ENCODE data around the gene UBL3.

The UBL3 gene

GRCh38 chr13:29758531-29759114, 91.8 kb downstream of the UBL3 start:
- H3K27me3 ChIP-seq (replicated peaks; ENCODE audit: control insufficient read depth, insufficient read depth, low read length) = no peaks in the 10 kb centered on the region
- peak; percentile 61 for DNase-seq (ENCODE audit: extremely low read depth, insufficient read length)
- H3K36me3 ChIP-seq (ENCODE audit: control insufficient read depth, insufficient read depth, low read length) = no peaks in the 10 kb centered on the region
- H3K4me3 ChIP-seq (replicated peaks; ENCODE audit: low read depth, low read length) = peak overlapping the region; percentile 23; the same call in 1 of the 2 replicates
- no peak for TF ChIP-seq CTCF (IDR thresholded peaks at IDR 0.05; ENCODE audit: insufficient read depth, low read length, poor library complexity, severe bottlenecking)

- no peak for DNase-seq (ENCODE audit: extremely low read depth, insufficient read length)
- no peaks in the 10 kb centered on the region for H3K27me3 ChIP-seq (replicated peaks; ENCODE audit: control insufficient read depth, insufficient read depth, low read length)
- no peak overlapping the region for H3K4me3 ChIP-seq (replicated peaks; ENCODE audit: low read depth, low read length)
- no peaks in the 10 kb centered on the region for H3K36me3 ChIP-seq (ENCODE audit: control insufficient read depth, insufficient read depth, low read length)
- TF ChIP-seq CTCF (IDR thresholded peaks at IDR 0.05; ENCODE audit: insufficient read depth, low read length, poor library complexity, severe bottlenecking) = no peak
Observed at GRCh38 chr13:29756506-29756905, 93.9 kb downstream of the UBL3 start.

GRCh38 chr13:29754473-29754806, 96.0 kb downstream of the UBL3 start:
- Histone ChIP-seq H3K4me3 (replicated peaks; ENCODE audit: low read depth, low read length) (no peak overlapping the region), H3K27me3 (replicated peaks; ENCODE audit: control insufficient read depth, insufficient read depth, low read length) (no peaks in the 10 kb centered on the region), H3K36me3 (ENCODE audit: control insufficient read depth, insufficient read depth, low read length) (no peaks in the 10 kb centered on the region)
- DNase-seq (ENCODE audit: extremely low read depth, insufficient read length) = no peak
- no peak for TF ChIP-seq CTCF (IDR thresholded peaks at IDR 0.05; ENCODE audit: insufficient read depth, low read length, poor library complexity, severe bottlenecking)

GRCh38 chr13:29753618-29754472, 96.6 kb downstream of the UBL3 start:
- Histone ChIP-seq H3K27me3 (replicated peaks; ENCODE audit: control insufficient read depth, insufficient read depth, low read length) (no peaks in the 10 kb centered on the region), H3K36me3 (ENCODE audit: control insufficient read depth, insufficient read depth, low read length) (no peaks in the 10 kb centered on the region), H3K4me3 (replicated peaks; ENCODE audit: low read depth, low read length) (no peak overlapping the region)
- no peak for DNase-seq (ENCODE audit: extremely low read depth, insufficient read length)
- no peak for TF ChIP-seq CTCF (IDR thresholded peaks at IDR 0.05; ENCODE audit: insufficient read depth, low read length, poor library complexity, severe bottlenecking)

GRCh38 chr13:29752175-29752574, 98.2 kb downstream of the UBL3 start:
- Histone ChIP-seq H3K27me3 (replicated peaks; ENCODE audit: control insufficient read depth, insufficient read depth, low read length) (no peaks in the 10 kb centered on the region), H3K4me3 (replicated peaks; ENCODE audit: low read depth, low read length) (no peak overlapping the region), H3K36me3 (ENCODE audit: control insufficient read depth, insufficient read depth, low read length) (no peaks in the 10 kb centered on the region)
- no peak for TF ChIP-seq CTCF (IDR thresholded peaks at IDR 0.05; ENCODE audit: insufficient read depth, low read length, poor library complexity, severe bottlenecking)
- no peak for DNase-seq (ENCODE audit: extremely low read depth, insufficient read length)

All from GM06990 (cell line).